GM19238 (cell line): Measurements from ENCODE around the gene TRIM33.
A peak's percentile ranks its signal among the peaks of the same experiment; 100 is the strongest.

ENCODE experiments used
- DNase-seq: peaks from one replicate; pipeline ENCODE4 v3.0.0; 2011; ENCODE audit warnings: low spot score; ENCODE audit not compliant: insufficient read length

Gene TRIM33

DNA sequence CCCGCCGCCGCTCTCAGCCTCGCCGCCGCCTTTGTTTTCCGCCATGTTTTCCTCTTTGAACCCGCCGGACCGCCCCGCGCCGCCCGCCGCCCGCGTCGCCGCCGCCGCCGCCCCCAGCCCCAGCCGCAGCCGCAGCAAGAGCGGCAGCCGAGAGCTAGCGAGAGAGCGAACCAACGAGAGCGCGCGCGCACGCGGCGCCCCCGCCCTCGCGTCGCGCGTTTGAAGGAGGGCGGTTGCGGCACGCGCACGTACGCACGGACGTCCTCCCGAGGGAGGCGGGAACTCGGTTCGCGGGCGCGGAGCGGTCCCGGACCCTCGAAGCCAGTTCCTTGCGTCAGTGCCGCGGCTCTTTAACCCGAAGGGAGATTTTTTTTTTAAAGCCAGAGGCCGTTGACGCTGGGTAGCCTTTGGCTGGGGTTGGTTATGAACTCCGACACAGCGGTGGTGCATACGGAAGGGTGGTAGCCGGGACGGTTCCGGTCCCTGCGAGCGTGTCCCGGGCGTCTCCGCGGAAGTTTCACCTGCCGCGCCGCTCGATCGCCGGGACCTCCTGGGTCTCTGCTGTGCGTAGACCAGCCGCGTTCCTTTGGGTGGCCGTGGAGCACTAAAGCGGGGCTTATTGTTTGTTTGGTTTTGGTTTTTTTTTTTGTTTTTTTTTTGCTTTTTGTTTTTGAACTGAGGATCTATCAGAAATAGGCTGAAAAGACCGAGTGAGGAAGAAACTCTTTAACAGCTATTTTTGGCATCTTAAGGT, at the start of gene TRIM33:
Gene TRIM33 (minus strand): TSS at position 172 of the 754 bp plus-strand sequence. CDS start 127 bp downstream, at position 45.
- DNase-seq, result peak; percentile 85

DNA sequence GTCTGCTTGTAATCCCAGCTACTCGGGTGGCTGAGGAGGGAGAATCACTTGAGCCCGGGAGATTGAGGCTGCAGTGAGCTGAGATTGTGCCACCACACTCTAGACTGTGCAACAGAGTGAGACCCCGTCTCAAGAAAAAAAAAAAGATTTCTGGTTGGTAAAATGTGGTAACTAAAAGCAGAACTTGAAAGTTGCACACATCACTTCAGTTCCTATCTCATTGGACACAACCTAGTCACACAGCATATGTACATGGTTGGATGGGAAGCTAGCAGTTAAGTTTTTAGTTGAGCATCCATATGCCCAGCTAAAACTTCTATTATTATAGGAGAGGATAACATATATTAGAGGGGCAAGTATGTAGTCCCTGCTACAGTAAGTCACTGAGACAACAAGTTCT, 48.4 kb upstream of the TRIM33 start:
- DNase-seq, result no peak

DNA sequence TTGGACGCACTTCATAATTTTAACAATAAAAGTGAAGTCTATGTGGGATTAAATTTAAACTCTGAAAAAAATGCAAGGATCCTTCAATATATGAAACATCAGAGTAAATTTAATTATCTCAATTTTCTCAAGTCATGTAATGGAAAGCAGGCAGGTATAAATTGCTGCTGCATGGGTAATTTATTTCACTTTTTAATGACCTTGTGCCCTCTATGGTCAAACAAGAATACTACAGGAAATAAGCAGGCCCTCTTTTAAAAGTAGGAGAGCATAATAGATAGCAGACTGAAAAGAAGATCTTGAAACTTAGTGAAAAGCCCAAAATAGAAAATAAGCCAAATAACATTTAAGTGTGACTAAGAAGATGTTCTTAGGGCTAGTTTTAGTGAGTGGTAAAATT, 47.5 kb upstream of the TRIM33 start:
- DNase-seq, result peak; percentile 16

DNA sequence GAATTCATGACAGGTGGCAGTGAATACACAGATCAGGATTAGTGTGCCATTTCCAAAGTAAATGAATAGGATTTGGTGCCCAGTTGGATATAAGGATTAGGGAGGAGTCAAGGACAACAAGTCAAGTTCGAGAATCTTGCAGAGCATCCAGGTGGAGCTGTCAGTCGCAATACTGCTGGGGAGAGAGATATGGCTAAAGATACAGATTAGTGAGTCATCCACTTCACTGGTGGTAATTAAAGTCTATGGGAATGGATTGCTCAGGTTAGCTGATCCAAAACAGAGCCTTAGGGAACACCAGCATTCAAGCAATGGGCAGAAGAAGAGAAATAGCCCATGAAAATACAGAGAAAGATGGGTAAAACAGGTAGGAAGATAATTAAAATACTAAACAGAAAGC, 43.6 kb upstream of the TRIM33 start:
- DNase-seq, result no peak

DNA sequence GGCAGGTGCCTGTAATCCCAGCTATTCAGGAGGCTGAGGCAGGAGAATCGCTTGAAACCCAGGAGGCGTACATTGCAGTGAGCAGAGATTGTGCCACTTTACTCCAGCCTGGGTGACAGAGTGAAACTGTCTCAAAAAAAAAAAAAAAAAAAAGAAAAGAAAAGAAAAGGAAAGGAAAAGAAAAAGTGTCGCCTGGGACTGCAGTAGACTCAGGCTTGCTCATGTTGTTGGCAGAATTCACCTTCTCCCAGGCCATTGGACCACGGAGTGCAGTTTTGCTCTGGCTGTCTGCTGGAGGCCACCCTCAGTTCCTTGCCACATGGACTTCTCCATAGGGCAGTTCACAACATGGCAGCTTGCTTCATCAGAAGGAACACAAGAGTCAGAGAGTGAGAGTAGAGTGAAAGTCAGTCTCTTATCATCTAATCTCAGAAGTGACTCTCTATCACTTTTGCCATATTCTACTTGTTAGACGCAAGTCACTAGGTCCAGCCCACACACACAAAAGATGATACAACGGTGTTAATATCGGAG, 41.2 kb upstream of the TRIM33 start:
- no peak for DNase-seq

DNA sequence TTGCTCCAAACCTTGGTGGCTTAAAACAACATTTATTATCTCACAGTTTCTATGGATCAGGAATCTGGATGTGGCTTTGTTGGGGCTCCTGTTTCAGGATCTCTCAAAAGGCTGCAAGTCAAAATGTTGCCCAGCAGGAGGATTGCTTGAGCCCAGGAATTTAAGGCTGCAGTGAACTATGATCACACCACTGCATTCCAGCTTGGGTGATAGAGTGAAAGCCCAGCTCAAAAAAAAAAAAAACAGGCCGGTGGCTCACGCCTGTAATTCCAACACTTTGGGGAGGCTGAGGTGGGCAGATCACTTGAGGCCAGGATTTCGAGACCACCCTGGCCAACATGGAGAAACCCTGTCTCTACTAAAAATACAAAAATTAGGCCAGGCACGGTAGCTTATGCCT, 40.4 kb upstream of the TRIM33 start:
- DNase-seq, result no peak

DNA sequence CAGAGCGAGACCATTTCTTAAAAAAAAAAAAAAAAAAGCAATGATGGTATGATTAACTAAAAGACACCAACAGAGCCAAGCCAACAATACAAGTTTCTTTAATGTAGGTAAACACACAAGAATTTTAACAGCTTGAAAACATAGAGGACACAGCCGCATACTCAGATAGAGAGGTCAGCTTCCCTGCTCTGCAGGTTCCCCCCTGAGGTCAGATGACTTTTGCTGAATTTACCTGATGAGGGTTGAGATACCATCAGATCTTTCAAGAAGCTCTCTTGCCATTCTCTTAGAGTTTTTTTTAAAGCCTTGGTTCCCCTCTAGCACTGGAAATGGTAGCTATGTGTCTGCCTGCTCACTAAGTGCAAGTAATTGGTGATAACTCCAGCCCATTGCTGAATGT, 39.3 kb upstream of the TRIM33 start:
- DNase-seq, result no peak

DNA sequence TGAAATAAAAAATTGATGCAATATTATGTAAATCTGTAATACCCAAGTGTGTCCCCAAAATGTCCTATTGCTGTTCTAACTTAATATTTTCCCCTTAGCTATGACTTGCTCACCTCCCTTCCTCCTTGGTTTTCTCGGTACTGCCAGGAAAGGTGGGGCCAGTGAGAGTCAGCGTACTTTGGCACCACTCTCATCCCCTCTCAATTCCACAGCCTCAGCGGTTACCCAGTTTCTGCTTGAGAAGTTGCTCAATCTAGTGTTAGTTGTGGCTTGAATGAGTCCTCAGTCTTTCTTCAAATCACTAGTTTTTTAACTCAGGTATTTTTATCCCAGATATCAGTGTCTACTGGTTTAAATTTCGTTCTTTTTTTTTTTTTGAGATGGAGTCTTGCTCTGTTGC, 38.1 kb upstream of the TRIM33 start:
- DNase-seq, result no peak

DNA sequence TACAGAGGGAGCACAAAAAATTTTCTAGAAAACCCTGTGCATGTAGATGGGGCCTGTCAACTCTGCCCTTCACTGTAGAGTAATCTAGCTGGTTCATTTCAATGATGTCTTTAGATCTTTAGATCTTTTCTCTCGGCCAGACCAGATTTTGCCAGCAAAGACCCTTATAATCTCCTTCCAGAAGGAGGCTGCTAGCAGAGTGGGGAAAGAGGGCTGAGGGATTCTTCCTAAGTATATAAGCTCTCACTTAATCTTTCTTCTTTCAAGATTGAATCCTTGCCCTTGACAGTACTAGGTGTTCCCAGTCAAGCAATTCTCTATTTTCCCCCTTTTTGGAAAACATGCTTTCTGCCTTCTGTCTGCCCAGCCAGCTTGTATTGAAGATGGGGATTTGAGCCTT, 36.1 kb upstream of the TRIM33 start:
- DNase-seq, result no peak

DNA sequence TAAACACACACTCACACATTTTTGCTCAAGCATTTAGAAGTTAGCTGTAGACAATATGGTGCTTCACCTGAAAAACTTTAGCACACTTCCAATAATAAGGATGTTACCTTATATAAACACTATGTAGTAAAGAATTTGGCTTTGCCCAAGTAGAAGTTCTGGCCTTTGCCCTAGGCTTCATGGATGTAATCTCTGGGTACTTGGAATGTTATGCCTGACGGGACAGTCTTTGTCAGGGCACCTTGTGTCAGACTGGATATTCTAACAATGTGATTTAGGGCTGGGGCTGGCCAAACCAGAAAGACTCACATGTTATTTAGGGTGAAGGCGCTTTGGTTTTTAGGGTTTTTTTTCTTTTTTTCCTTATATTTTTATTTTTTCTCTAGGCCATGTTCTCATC, 34.8 kb upstream of the TRIM33 start:
- no peak for DNase-seq

DNA sequence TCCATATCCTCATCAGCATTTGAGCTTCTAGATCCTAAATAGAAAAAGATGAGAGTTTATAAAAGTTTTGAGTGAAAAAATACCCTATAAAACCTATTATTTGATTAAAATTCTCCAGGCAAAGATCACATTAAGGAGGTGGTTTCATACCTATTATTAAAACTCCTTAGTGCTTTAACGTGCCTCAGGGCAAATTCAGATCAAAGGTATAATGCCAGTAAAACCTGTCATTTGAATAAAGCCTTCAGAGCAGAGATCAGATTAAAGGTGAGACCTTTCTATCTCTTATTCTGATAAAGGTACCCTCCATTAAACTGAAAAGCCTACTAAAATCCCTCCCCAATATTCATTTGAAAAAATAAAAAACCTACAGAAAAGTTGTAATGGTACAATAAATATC, 34.3 kb upstream of the TRIM33 start:
- no peak for DNase-seq

DNA sequence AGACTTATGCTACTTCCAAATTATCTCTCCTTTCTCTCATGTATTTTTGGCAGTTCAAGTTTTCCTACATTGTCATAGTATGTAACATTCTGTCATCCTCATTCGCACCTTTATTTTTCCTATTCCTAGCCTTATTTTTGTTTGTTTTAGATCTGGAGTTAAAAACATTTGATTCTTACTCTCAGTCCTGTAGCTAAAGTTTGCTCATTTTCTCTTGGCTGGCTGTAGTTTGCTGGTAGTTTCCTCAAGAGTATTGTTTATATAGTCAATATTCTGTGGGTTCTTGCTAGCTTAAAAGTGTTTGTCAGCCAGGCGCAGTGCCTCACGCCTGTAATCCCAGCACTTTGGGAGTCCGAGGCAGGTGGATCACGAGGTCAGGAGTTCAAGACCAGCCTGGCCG, 29.8 kb upstream of the TRIM33 start:
- no peak for DNase-seq

DNA sequence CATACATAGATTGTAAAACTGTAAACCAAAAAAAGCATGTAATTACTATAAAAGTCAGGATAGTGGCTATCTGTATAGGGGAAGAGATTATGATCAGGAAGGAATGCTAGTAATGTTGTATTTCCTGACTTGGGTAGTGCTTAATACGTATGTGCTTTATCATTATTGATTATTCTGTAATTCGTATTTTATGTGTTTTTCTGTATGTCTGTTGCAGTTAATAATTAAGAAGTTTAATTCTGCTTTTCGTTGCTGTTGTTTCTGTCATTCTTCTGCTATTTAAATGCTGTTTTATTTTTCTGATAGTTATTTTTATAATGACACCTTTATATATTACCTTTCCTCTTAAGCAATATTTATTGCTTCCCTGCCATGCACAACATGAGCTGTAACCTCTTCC, 29.3 kb upstream of the TRIM33 start:
- DNase-seq, result no peak

DNA sequence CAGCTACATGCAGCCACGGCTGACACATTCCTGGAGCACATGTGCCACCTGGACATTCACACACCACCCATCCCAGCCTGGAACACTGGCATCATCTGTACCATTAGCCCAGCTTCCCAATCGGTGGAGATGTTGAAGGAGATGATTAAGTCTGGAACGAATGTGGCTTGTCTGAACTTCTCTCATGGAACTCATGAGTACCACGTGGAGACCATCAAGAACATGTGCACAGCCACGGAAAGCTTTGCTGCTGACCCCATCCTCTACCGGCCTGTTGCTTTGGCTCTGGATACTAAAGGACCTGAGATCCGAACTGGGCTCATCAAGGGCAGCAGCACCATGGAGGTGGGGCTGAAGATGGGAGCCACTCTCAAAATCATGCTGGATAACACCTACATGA, 25.0 kb upstream of the TRIM33 start:
- no peak for DNase-seq

DNA sequence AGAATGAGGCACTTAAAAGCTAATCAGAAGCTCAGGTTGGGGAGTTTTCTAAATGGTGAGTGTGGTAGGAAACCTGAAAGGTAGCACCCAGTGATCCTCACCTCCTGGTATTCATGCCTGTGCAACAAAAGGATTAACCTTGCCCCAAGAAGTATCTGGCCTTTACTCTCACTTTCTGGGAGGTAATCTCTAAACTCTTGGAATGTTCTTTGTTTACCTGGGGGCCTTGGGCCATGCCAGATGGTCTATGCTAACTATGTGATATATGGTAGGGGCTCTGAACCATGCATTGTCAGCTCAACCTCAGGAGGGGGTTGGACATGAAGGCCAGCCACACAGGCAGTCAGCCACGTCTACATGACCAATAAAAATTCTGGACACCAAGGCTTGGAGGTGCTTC, 24.4 kb upstream of the TRIM33 start:
- DNase-seq, result no peak

DNA sequence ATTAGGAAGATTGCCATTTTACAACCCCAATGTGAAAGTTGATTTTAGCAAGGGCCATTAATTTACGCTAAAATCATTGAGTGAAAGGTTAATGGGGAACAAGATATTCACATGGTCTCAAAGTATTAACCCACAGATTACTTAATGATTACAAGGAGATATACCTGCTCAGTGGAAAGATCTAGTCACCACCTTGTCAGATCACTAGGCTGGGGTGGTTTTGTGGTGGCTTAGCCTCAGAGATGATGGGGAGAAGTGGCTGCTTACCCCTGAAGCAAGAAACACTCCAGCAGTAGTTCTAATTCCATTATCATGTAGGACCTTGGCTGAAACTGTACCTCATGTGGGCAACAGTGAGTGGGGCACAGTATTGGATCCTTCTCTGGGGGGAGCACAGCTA, 20.1 kb upstream of the TRIM33 start:
- no peak for DNase-seq

DNA sequence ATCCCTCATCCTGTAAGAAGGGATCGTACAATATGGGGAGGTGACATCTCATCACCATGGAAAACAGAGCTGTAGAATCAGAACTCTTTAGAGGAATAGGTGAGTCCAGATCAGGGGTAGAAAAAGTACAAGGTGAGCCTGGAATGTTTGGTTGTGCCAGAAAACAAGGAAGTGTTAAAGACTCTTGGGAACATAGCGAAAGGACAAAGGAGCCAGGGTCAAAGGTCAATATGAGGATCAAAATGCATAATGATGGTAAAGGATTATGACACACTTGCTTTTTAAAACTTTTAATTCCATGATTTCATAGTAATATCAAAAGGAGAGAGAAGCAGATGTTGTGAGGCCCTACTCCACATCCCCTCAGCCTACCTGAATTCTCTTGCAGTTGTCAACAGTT, 19.2 kb upstream of the TRIM33 start:
- DNase-seq, result no peak

DNA sequence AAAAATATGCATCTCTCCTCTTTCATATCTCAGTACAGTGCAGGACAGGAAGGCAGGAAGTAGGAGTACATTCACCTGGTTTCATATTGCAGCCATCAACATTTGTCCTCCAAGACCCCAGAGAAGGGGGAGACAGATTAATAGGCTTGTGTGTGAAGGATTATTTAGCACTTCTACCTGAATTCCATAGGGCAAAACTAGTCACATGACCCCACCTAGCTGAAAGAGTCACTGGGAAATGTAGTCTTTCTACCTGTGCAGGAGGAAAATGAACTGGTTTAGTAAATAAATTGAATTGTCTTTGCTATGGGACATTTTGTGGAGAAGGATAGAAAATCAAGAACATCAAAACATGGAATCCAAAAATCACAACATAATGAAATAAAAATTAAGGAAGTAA, 13.9 kb upstream of the TRIM33 start:
- DNase-seq, result no peak

DNA sequence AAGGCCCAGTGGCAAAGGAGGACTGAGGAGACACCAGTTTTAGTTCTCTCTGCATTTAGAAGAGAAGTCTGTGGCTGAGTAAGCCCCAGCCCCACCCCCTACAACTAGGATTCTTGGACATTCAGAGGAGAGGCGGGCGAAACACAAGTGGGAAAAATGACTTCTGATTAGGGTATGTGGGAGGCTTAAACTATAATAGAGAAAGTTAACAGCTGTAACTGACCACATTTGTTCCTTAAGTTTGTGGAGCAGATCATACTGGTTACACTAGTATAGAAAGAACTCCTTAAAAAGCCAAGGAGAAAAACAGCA, 11.2 kb upstream of the TRIM33 start:
- no peak for DNase-seq

DNA sequence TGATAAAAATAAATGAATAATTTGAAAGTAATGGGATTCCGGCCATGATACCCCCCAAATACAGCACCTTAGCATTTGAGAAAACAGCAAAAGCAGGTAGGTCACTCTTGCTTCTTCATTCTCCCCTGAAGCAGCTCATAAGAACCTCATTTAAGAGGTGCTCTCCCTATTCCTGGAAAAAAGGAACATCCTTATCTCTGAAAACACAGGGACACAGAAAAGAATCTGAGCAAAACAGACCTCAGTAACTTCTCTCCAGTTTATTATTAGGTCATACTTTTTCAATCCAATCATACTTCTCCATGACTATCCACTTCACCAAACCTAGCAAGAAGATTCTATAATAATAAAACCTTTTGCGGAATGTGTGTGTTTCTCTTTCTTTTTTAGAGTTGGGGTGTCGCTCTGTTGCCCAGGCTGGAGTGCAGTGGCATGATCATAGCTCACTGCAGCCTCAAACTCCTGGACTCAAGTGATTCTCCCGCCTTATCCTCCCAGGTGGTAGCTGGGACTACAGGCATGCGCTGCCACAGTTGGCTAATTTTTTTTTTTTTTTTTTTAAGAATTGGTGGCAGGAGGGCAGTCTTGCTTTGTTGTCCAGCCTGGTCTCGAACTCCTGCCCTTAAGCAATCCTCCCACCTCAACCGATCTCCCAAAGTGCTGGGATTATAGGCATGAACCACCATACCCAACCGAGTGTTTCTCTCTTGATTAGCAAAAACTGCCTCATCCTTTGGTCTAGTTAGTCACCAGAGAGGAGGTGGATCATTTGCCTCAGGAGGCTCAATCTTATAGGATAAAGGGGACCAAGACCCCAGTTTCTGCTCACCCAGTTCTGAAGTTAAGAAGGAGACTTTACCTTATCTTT, 10.6 kb upstream of the TRIM33 start:
- DNase-seq, result no peak

DNA sequence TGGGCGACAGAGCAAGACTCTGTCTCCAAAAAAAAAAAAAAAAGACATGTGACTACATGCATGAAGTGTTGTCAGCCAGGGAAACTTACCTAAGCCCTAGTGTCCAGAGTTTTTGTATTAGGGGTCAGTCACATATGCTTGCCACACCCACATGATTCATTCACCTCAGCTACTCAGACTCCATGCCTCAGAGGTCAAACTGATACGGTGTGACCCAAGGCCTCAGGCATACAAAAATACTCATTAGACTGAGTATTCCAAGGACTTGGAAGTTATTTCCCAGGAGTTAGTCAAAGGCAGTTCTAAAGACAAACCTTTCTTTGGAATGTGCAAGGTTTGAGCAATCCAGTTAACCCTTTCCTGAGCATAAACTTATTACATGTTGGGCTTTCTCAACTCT, 6.3 kb upstream of the TRIM33 start:
- no peak for DNase-seq

DNA sequence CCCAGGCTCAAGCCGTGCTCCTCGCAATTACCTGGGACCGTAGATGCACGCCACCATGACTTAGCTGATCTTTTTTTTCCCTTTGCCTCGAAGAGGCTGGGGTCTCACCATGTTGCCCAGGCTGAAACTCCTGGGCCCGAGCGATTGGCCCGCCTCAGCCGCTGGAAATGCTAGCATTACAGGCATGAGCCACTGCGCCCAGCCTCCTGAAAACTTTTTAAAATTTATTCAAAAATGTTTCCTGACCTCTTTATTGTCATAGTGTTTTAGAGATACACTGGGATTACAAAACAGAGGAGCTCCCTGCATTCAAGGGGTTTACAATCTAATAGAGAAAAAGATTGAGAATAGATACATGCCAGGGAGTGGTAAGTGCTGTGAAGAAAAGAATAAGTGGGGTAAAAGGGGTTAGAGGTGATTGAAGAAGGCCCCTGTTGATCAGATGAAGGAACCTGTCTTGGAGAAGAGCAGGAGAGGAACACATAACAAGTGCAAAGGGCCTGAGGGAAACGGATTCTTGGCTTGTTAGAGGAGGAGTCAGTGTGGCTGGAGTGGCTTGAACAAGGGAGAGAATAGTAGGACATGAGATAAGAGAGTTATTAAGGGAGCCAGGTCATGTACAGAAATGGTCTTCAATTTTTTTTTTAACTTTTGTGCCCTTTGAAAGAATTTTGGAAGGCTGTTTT, 1.7 kb upstream of the TRIM33 start:
- DNase-seq, result no peak
